GM12865 (cell line): ENCODE measurements around the gene LYSET.

Source experiments
- DNase-seq: peaks from one replicate; pipeline ENCODE4 v3.0.0; 2010; ENCODE audit warnings: low read depth
- H3K4me3 ChIP-seq: 2 replicates; pipeline ENCODE4 v1.5.1; 2011; ENCODE audit warnings: mild to moderate bottlenecking, low read depth, low read length, control low read depth
- TF ChIP-seq, protein P1 (sequence below): IDR thresholded peaks from 2 replicates; pipeline ENCODE4 v1.5.1; 2011; ENCODE audit warnings: low read length, control low read depth, low read depth, inconsistent platforms; ENCODE audit not compliant: insufficient read depth; ENCODE audit errors: missing control alignments

The LYSET gene

GRCh38 chr14:93175492-93175891 lies 9.6 kb upstream of the LYSET start:
- H3K4me3 ChIP-seq, result no peak overlapping the region
- TF ChIP-seq, protein P1, sequence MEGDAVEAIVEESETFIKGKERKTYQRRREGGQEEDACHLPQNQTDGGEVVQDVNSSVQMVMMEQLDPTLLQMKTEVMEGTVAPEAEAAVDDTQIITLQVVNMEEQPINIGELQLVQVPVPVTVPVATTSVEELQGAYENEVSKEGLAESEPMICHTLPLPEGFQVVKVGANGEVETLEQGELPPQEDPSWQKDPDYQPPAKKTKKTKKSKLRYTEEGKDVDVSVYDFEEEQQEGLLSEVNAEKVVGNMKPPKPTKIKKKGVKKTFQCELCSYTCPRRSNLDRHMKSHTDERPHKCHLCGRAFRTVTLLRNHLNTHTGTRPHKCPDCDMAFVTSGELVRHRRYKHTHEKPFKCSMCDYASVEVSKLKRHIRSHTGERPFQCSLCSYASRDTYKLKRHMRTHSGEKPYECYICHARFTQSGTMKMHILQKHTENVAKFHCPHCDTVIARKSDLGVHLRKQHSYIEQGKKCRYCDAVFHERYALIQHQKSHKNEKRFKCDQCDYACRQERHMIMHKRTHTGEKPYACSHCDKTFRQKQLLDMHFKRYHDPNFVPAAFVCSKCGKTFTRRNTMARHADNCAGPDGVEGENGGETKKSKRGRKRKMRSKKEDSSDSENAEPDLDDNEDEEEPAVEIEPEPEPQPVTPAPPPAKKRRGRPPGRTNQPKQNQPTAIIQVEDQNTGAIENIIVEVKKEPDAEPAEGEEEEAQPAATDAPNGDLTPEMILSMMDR, result no peak
- DNase-seq, result no peak

DNA sequence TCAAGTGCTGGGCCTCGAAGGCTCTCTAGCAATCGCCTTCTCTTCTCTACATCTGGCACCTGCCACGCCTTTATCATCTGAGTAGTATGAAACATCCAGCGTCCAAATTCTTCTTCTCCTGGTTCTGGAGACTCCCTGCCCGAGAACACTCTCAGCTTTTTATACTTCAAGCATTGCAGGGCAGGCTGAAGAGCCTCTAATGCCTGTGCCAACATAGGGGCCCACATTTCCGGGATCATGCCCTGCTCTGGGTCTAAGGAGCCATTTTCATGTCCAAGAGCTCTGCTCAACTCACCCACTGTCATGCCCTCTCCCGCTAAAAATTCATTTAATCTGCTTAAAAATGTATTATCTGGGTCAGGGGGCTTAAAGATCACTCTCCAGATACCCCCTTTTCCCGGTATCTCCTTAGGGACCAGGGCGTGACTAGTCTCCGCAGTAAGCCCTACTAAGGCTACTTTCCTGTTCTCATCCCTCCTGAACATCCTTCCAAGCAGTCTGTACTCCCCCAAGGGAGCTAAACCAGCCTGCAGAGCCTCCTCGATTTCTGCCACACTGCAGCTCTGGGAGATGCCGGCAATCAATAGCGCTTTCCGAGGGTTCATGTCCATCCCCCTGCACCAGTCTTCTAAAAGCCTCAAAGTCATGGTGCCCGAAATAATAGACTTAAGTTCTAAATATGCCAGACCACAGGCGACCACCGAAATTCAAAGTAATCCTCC lies 1.4 kb upstream of the LYSET start:
- DNase-seq, result no peak
- TF ChIP-seq, protein P1, result no peak
- peak overlapping the region; percentile 96 for H3K4me3 ChIP-seq

DNA sequence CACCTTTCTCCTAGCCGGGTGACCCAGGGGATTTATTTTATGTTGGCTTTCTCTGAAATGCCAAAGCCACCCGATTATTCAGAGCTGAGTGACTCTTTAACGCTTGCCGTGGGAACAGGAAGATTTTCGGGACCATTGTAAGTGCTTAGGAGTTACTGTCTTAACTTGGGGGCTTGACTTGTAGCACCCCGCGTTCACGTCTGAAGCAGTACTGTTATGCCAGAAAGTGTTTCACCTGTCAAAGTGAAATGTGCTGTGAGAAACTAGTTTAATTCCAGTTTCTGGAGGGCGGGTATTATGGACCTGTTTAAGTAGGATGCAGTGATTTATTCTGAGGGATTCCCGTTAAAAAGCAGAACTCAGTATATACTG lies 218 bp downstream of the LYSET start:
- TF ChIP-seq, protein P1, result no peak
- peak; percentile 41 for DNase-seq
- peak overlapping the region; percentile 73 for H3K4me3 ChIP-seq

- TF ChIP-seq, protein P1, result no peak
- no peak overlapping the region for H3K4me3 ChIP-seq
- DNase-seq, result no peak
Observed at GRCh38 chr14:93186466-93186865, 1.3 kb downstream of the LYSET start.

- DNase-seq, result no peak
- no peak overlapping the region for H3K4me3 ChIP-seq
- TF ChIP-seq, protein P1, result no peak
Observed at GRCh38 chr14:93186956-93187355, 1.8 kb downstream of the LYSET start.

DNA sequence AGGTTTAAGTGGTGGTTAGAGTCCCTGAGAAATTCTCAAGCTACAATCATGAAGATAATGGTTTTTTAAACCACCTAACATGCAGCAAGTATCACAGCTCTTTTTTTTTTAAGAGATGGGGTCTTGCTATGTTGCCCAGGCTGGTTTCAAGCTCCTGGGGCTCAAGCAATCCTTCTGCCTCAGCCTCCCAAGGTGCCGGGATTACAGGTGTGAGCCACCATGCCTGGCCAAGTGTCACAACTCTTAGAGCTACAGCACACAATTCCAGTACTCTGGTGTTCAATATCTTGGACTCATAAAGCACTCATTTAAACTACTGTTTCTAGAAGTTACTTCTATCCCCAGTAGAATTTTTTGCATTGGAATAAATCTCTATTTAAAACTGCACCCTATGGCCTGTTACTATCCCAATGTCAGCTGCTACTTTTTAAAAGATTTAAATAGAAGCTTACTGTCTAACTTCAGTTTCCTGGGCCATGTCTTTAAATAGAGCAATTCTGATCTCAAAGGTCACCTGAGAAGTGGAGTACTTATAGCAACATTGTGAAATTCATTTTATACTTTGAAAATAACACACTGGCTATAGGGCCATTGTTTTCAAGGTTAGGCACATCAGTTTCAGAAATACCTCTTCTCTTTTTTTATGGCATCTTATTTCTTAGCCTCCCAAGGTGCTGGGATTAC lies 10.3 kb downstream of the LYSET start:
- TF ChIP-seq, protein P1, result no peak
- DNase-seq, result no peak
- no peak overlapping the region for H3K4me3 ChIP-seq
